Measurements from ENCODE around the gene PRKN.

DNA sequence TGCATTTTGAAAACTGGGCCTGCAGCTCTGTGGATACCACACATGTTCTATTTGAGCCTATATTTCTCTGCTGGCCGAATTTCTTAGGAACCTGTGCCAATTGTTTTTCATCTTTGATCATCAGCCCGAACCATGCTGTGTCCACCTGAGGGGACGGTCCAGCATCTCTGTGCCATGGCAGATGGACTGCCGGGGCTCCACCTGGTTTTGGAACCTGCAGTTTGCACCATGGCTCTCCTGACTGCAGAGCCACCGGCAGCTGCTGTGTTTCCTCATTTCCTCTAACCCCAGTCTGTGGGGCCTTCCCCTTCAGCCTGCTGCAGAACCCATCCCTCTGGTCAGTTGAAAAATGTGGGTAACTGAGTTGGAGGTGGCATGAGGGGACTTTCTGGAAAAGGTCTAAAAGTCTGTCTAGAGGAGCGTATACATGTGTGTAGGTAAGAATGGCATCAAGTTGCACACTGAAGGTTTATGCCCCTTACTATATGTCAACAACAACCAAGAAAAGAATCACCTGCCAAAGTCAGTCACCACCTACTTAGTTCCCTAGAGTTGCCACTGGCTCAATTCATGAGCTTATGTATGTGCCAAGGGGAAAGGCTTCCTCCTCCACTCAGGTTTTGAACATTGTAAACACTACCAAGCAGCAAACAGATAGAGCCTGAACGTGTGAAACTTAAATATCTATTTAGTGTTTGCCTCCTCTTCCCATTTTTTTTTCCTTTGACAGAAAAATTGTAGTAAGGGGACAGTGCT, 548.2 kb downstream of the PRKN start:
- TF ChIP-seq, protein P1, sequence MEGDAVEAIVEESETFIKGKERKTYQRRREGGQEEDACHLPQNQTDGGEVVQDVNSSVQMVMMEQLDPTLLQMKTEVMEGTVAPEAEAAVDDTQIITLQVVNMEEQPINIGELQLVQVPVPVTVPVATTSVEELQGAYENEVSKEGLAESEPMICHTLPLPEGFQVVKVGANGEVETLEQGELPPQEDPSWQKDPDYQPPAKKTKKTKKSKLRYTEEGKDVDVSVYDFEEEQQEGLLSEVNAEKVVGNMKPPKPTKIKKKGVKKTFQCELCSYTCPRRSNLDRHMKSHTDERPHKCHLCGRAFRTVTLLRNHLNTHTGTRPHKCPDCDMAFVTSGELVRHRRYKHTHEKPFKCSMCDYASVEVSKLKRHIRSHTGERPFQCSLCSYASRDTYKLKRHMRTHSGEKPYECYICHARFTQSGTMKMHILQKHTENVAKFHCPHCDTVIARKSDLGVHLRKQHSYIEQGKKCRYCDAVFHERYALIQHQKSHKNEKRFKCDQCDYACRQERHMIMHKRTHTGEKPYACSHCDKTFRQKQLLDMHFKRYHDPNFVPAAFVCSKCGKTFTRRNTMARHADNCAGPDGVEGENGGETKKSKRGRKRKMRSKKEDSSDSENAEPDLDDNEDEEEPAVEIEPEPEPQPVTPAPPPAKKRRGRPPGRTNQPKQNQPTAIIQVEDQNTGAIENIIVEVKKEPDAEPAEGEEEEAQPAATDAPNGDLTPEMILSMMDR (IDR thresholded peaks at IDR 0.05) = no peak
- no peak for TF ChIP-seq ZFX (IDR thresholded peaks at IDR 0.05; ENCODE audit: borderline replicate concordance)

Data from 22Rv1 (cell line).